K562 (cell line): ENCODE measurements around the gene STON2. TPM values are rescaled to one million over a fixed set of nuclear protein-coding genes. Genes with fewer than 3 reads are reported as not detected.

Experiments
- ATAC-seq: fragments of 200-7000 bp; cut with Tn5 transposase; 3 replicates; pipeline ENCODE4 v1.9.1; 2020; ENCODE audit warnings: moderate library complexity
- BruUV-seq: library from RNA; stranded (reverse); fragments of 400-500 nt; replicated peaks from 2 replicates; lab custom pipeline; 2021; lab: Mats Ljungman, UMichigan
- CTCF ChIA-PET: fragments of 300-600 bp; formaldehyde crosslinking; extraction: SDS; loops from one replicate; lab custom pipeline; 2021; ENCODE audit warnings: low intra/inter-chr PET ratio; lab: Yijun Ruan, JAX
- POLR2A ChIA-PET: fragments of 300-600, 350-650 bp; sonication (Branson Sonifier 250); formaldehyde crosslinking; extraction: SDS; loops from one replicate; lab custom pipeline; 2021; ENCODE audit warnings: antibody characterized with exemption, inconsistent platforms; lab: Yijun Ruan, JAX
- DNase-seq, 4 experiments: peaks; one replicate each; pipeline versions ENCODE4 v3.0.0 to v3.0.0-alpha.2; 2011 to 2018; ENCODE audit warnings: low spot score in 3 of 4, mixed read lengths in 3 of 4; ENCODE audit errors: extremely low read depth in 1 of 4
- FAIRE-seq: peaks from 2 replicates; lab custom pipeline; 2011; peaks lifted over from hg19 to GRCh38; lab: Jason Lieb, UNC
- H2AFZ ChIP-seq: 2 replicates; pipeline ENCODE4 v1.6.0; 2011; ENCODE audit warnings: low read depth, low read length, control low read depth, inconsistent platforms
- H3K27ac ChIP-seq: fragments of 200-600 bp; 3 replicates; pipeline ENCODE4 v1.8.0; 2011; ENCODE audit warnings: low read depth, mild to moderate bottlenecking, control low read depth, inconsistent platforms, low read length, moderate library complexity, mixed read lengths; ENCODE audit errors: extremely low read depth
- H3K27me3 ChIP-seq, 2 experiments: fragments of 300-600 bp in 1 of 2; 2 replicates in 1 of 2; 3 replicates in 1 of 2; pipeline versions ENCODE4 v1.6.0 to v1.8.0; 2011; ENCODE audit warnings: inconsistent platforms in 2 of 2, low read length in 2 of 2, mild to moderate bottlenecking in 1 of 2, mixed read lengths in 1 of 2, moderate library complexity in 1 of 2; ENCODE audit not compliant: control insufficient read depth in 2 of 2, insufficient read depth in 2 of 2
- H3K36me3 ChIP-seq: fragments of 300-600 bp; 3 replicates; pipeline ENCODE4 v1.8.0; 2011; ENCODE audit warnings: mild to moderate bottlenecking, low read length, inconsistent platforms; ENCODE audit not compliant: control insufficient read depth, insufficient read depth
- H3K4me1 ChIP-seq, 2 experiments: fragments of 200-600 bp in 1 of 2; replicated peaks in 1 of 2; 2 replicates in 1 of 2; 3 replicates in 1 of 2; pipeline versions ENCODE4 v1.5.1 to v1.8.0; 2011; ENCODE audit warnings: inconsistent platforms in 2 of 2, low read length in 2 of 2, mild to moderate bottlenecking in 1 of 2, mixed read lengths in 1 of 2, moderate library complexity in 1 of 2; ENCODE audit not compliant: control insufficient read depth in 2 of 2, insufficient read depth in 2 of 2
- H3K4me2 ChIP-seq: 2 replicates; pipeline ENCODE4 v1.6.1; 2011; ENCODE audit warnings: low read length, control low read depth, inconsistent platforms, mixed read lengths; ENCODE audit not compliant: insufficient read depth
- H3K4me3 ChIP-seq: fragments of 200-600 bp; sonication (generic), shearing (Covaris generic); 2 replicates; pipeline ENCODE4 v1.5.1; 2016; ENCODE audit warnings: control low read depth, inconsistent platforms
- H3K79me2 ChIP-seq: fragments of 200-600 bp; 3 replicates; pipeline ENCODE4 v1.8.0; 2011; ENCODE audit warnings: low read length, inconsistent platforms; ENCODE audit not compliant: control insufficient read depth, insufficient read depth
- H3K9ac ChIP-seq, 2 experiments: 2 replicates each; pipeline versions ENCODE4 v1.6.0 to v1.6.1; 2011; ENCODE audit warnings: low read depth in 2 of 2, low read length in 2 of 2, control low read depth in 1 of 2, inconsistent platforms in 1 of 2, mild to moderate bottlenecking in 1 of 2, mixed read lengths in 1 of 2; ENCODE audit not compliant: insufficient read depth in 1 of 2
- H3K9me1 ChIP-seq: one replicate; pipeline ENCODE4 v1.6.0; 2011; ENCODE audit warnings: inconsistent platforms, mild to moderate bottlenecking, low read length, moderate library complexity; ENCODE audit not compliant: control insufficient read depth, insufficient read depth
- H3K9me3 ChIP-seq: replicated peaks from 2 replicates; pipeline ENCODE4 v1.5.1; 2011; ENCODE audit warnings: low read depth, low read length, inconsistent platforms; ENCODE audit not compliant: control insufficient read depth, insufficient read depth
- H4K20me1 ChIP-seq: replicated peaks from 2 replicates; pipeline ENCODE4 v1.6.1; 2011; ENCODE audit warnings: low read length, inconsistent platforms, mixed read lengths; ENCODE audit not compliant: control insufficient read depth, insufficient read depth
- BRF2 ChIP-seq: IDR thresholded peaks from 3 replicates; pipeline ENCODE4 v1.6.1; 2011; ENCODE audit warnings: borderline replicate concordance, mild to moderate bottlenecking; ENCODE audit not compliant: insufficient read length, insufficient read depth
- CBFA2T2 ChIP-seq: fragments of 450-650 bp; conservative IDR thresholded peaks from 2 replicates; pipeline ENCODE4 v1.6.1; 2017; ENCODE audit warnings: mild to moderate bottlenecking
- DDX20 ChIP-seq: fragments of 450-650 bp; IDR thresholded peaks from 2 replicates; pipeline ENCODE4 v1.6.1; 2016; ENCODE audit warnings: missing genetic modification characterization, low read depth, mild to moderate bottlenecking, missing compliant biosample characterization, moderate library complexity
- EHMT2 ChIP-seq: fragments of 450-650 bp; IDR thresholded peaks from 2 replicates; pipeline ENCODE4 v1.6.1; 2018; ENCODE audit warnings: antibody characterized with exemption
- ETV5 ChIP-seq: sonication (generic); formaldehyde crosslinking; IDR thresholded peaks from 2 replicates; pipeline ENCODE4 v1.4.0; 2020; ENCODE audit warnings: low read depth, mild to moderate bottlenecking, missing genetic modification reagents
- GATAD2A ChIP-seq: fragments of 450-650 bp; IDR thresholded peaks from 2 replicates; pipeline ENCODE4 v1.6.1; 2017
- GTF2E2 ChIP-seq: fragments of 200-800 bp; sonication (Bioruptor generic); IDR thresholded peaks from 2 replicates; pipeline ENCODE4 v1.6.1; 2016; ENCODE audit warnings: missing genetic modification characterization, missing compliant biosample characterization
- LCOR ChIP-seq: sonication (generic); formaldehyde crosslinking; IDR thresholded peaks from 2 replicates; pipeline ENCODE4 v1.8.0; 2022; ENCODE audit warnings: mild to moderate bottlenecking, missing genetic modification reagents
- MTA1 ChIP-seq: fragments of 450-650 bp; IDR thresholded peaks from 2 replicates; pipeline ENCODE4 v1.6.1; 2017; ENCODE audit warnings: borderline replicate concordance
- MYNN ChIP-seq, 2 experiments: sonication (generic); formaldehyde crosslinking in 1 of 2; IDR thresholded peaks; 2 replicates each; pipeline versions ENCODE4 v1.5.0 to v1.6.1; 2016 to 2020; ENCODE audit warnings: antibody characterized with exemption in 1 of 2, missing genetic modification reagents in 1 of 2
- OTX1 ChIP-seq: fragments of 450-650 bp; formaldehyde crosslinking; IDR thresholded peaks from 2 replicates; pipeline ENCODE4 v1.4.0; 2022; ENCODE audit warnings: mild to moderate bottlenecking
- PHF8 ChIP-seq: fragments of 200-600 bp; sonication (generic); IDR thresholded peaks from 2 replicates; pipeline ENCODE4 v1.6.1; 2012; ENCODE audit warnings: mixed run types, mild to moderate bottlenecking, inconsistent platforms, low read length, moderate library complexity, borderline replicate concordance
- PTBP1 ChIP-seq: fragments of 200-400 bp; formaldehyde crosslinking; IDR thresholded peaks from 2 replicates; pipeline ENCODE4 v1.6.1; 2017; ENCODE audit warnings: low read depth, low read length
- RAD51 ChIP-seq: fragments of 450-650 bp; IDR thresholded peaks from 2 replicates; pipeline ENCODE4 v1.7.1; 2016; ENCODE audit warnings: low read depth, mild to moderate bottlenecking, borderline replicate concordance
- RBM22 ChIP-seq: fragments of 200-400 bp; formaldehyde crosslinking; IDR thresholded peaks from 2 replicates; pipeline ENCODE4 v1.6.1; 2018; ENCODE audit warnings: low read length, low read depth; ENCODE audit not compliant: poor library complexity, severe bottlenecking
- ZBTB2 ChIP-seq: fragments of 450-650 bp; IDR thresholded peaks from 2 replicates; pipeline ENCODE4 v1.6.1; 2016; ENCODE audit warnings: antibody characterized with exemption
- ZZZ3 ChIP-seq: fragments of 450-650 bp; IDR thresholded peaks from 2 replicates; pipeline ENCODE4 v1.6.1; 2016; ENCODE audit warnings: antibody characterized with exemption, mild to moderate bottlenecking, moderate library complexity
- WGBS: fragments of 100-300 bp; shearing (Covaris generic); methylation state at CpG from one replicate; pipeline ENCODE4 v1.1.6; 2016; ENCODE audit warnings: low coverage, mixed read lengths; ENCODE audit not compliant: insufficient coverage; ENCODE audit errors: missing lambda C conversion rate; 5-methylcytosine and 5-hydroxymethylcytosine counted together
- in situ Hi-C: fragments of 300-500 bp; cut with MboI; formaldehyde crosslinking; loops from 4 replicates; pipeline ENCODE4 v1.15.0; 2018; ENCODE audit warnings: inconsistent platforms, mixed read lengths
- intact Hi-C: fragments of 100-400 bp; cut with micrococcal nuclease; formaldehyde crosslinking; loops from 2 replicates; pipeline ENCODE4 v1.14.2; 2022
- polyA plus RNA-seq, 8 experiments: library from polyadenylated mRNA; depleted of rRNA in 4 of 8; stranded (reverse) in 5 of 8; unstranded in 3 of 8; fragments of >200 nt; fragmentation: Nextera tagmentation in 2 of 8; fragmentation: Illumina TruSeq in 1 of 8; extraction: Ambion mirVana in 2 of 8; extraction: Trizol in 1 of 8; gene quantifications; 2 replicates each; pipeline versions ENCODE4 v1.2.1 to v1.2.3, GENCODE V29; 2011 to 2014; ENCODE audit warnings: inconsistent platforms in 1 of 8, missing spikeins in 1 of 8
- total RNA-seq, 7 experiments: library from RNA; depleted of rRNA in 6 of 7; stranded (reverse); fragments of >200 nt in 6 of 7; fragmentation: Illumina TruSeq in 2 of 7; extraction: Trizol in 2 of 7; gene quantifications; 2 replicates each; pipeline versions ENCODE4 v1.2.1 to v1.2.3, GENCODE V29; 2011 to 2021; ENCODE audit warnings: low replicate concordance in 1 of 7

STON2 gene
- total and polyA plus RNA-seq, 9 of the 15 experiments (the other 6 are each of a cell fraction or from before 2014, with no cell fraction given) = 7.8 to 99.3 (median 53.5) TPM

- 95% methylated on average over 3 of the region's 4 CpGs for WGBS
- no peak for FAIRE-seq
These were observed 14.0 kb upstream of the STON2 start for GRCh38 chr14:81414123-81414522.

GRCh38 chr14:81412779-81413178 is 12.7 kb upstream of the STON2 start:
- Histone ChIP-seq H3K27me3 (no peaks in the 10 kb centered on the region), H2AFZ (no peak overlapping the region), H3K9me3 (no peaks in the 10 kb centered on the region; the same call in 1 of the 2 replicates), H3K9ac (no peak overlapping the region), H3K4me3 (no peak overlapping the region), H3K4me2 (no peak overlapping the region), H4K20me1 (no peaks in the 10 kb centered on the region), H3K4me1 (peaks cover 13 to 20% of the 10 kb centered on the region in 2 experiments; a peak in 4 of 5 replicates), H3K27ac (no peak overlapping the region), H3K79me2 (peaks cover 83% of the 10 kb centered on the region), H3K9me1 (no peaks in the 10 kb centered on the region), H3K36me3 (peaks cover 60% of the 10 kb centered on the region; the same call in 2 of the 3 replicates)
- ChIA-PET POLR2A (no interaction called here), CTCF (no interaction called here)
- DNase-seq = no peak
- in situ Hi-C loops = no loop called here
- no peak for ATAC-seq
- BruUV-seq = no TSS peak
- intact Hi-C loops = no loop called here
- 95% methylated on average over 11 of the region's 19 CpGs for WGBS
- FAIRE-seq = no peak
- no peak for TF ChIP-seq MTA1
- TF ChIP-seq PHF8 = no peak
- no peak for TF ChIP-seq ZZZ3
- no peak for TF ChIP-seq BRF2
- TF ChIP-seq LCOR (CRISPR knock-in tag) = no peak
- no peak for TF ChIP-seq ZBTB2
- no peak for TF ChIP-seq ETV5 (CRISPR knock-in tag)
- no peak for TF ChIP-seq RBM22
- no peak for TF ChIP-seq EHMT2
- no peak for TF ChIP-seq RAD51
- no peak for TF ChIP-seq GTF2E2 (tag)
- TF ChIP-seq GATAD2A = no peak
- no peak for TF ChIP-seq DDX20

More at GRCh38 chr14:81414123-81414522, 14.0 kb upstream of the STON2 start:
- TF ChIP-seq OTX1 (CRISPR knock-in tag) (no peak), PTBP1 (no peak), MYNN (IDR thresholded peaks at IDR 0.05) (no peak), MYNN (CRISPR knock-in tag; IDR thresholded peaks at IDR 0.05) (no peak), CBFA2T2 (no peak)
- in situ Hi-C loops = no loop called here
- H2AFZ ChIP-seq = no peak overlapping the region
- peaks cover 13 to 21% of the 10 kb centered on the region in 2 experiments; a peak in 4 of 5 replicates for H3K4me1 ChIP-seq
- intact Hi-C loops = no loop called here
- no peaks in the 10 kb centered on the region for H4K20me1 ChIP-seq
- H3K27me3 ChIP-seq = no peaks in the 10 kb centered on the region
- ChIA-PET CTCF (no interaction called here), POLR2A (no interaction called here)
- H3K36me3 ChIP-seq = peaks cover 67% of the 10 kb centered on the region; the same call in 2 of the 3 replicates
- ATAC-seq = no peak
- peaks cover 5% of the 10 kb centered on the region for H3K9me3 ChIP-seq
- DNase-seq = no peak
- no peak overlapping the region for H3K9ac ChIP-seq
- H3K79me2 ChIP-seq = peaks cover 82% of the 10 kb centered on the region
- no peak overlapping the region for H3K27ac ChIP-seq
- no peak overlapping the region for H3K4me3 ChIP-seq
- no TSS peak for BruUV-seq
- no peak overlapping the region for H3K4me2 ChIP-seq
- no peaks in the 10 kb centered on the region for H3K9me1 ChIP-seq
